Suppressor macrophage (primary cell): ENCODE measurements around the gene RTRAF.

Experiments used
- DNase-seq, 4 experiments: peaks; one replicate each; pipeline ENCODE4 v3.0.0-alpha.2; 2020 to 2022

Gene RTRAF

GRCh38 chr14:52021957-52022600 is 32.7 kb downstream of the RTRAF start:
- DNase-seq: no peak

- no peak for DNase-seq
Observed at GRCh38 chr14:52023518-52023917, 34.2 kb downstream of the RTRAF start.

- no peak for DNase-seq
Observed at GRCh38 chr14:52025310-52025709, 36.0 kb downstream of the RTRAF start.

- DNase-seq: no peak
Observed at GRCh38 chr14:52026017-52026660, 36.8 kb downstream of the RTRAF start.

GRCh38 chr14:52026901-52027300 is 37.6 kb downstream of the RTRAF start:
- DNase-seq: no peak

- peak in 3 of 4 experiments; percentile 7 to 25 (median 19) for DNase-seq
Observed at GRCh38 chr14:52029881-52030280, 40.5 kb downstream of the RTRAF start.

GRCh38 chr14:52031781-52032180 is 42.4 kb downstream of the RTRAF start:
- DNase-seq: no peak

GRCh38 chr14:52032204-52032801 is 43.0 kb downstream of the RTRAF start:
- no peak for DNase-seq

GRCh38 chr14:52033101-52033642 is 43.8 kb downstream of the RTRAF start:
- DNase-seq: no peak

- DNase-seq: no peak
Observed at GRCh38 chr14:52039124-52039815, 49.9 kb downstream of the RTRAF start.

- DNase-seq: no peak
Observed at GRCh38 chr14:52040598-52040997, 51.3 kb downstream of the RTRAF start.

- no peak for DNase-seq
Observed at GRCh38 chr14:52042371-52043289, 53.3 kb downstream of the RTRAF start.

- peak; percentile 30 to 59 (median 37) for DNase-seq
Observed at GRCh38 chr14:52043690-52044089, 54.3 kb downstream of the RTRAF start.

GRCh38 chr14:52044791-52045522 is 55.6 kb downstream of the RTRAF start:
- no peak for DNase-seq

GRCh38 chr14:52046376-52046917 is 57.1 kb downstream of the RTRAF start:
- no peak for DNase-seq

GRCh38 chr14:52048116-52048515 is 58.8 kb downstream of the RTRAF start:
- DNase-seq: no peak

- no peak for DNase-seq
Observed at GRCh38 chr14:52048641-52049204, 59.4 kb downstream of the RTRAF start.

GRCh38 chr14:52049271-52049670 is 59.9 kb downstream of the RTRAF start:
- no peak for DNase-seq

- DNase-seq: no peak
Observed at GRCh38 chr14:52049721-52050588, 60.6 kb downstream of the RTRAF start.

GRCh38 chr14:52051251-52051650 is 61.9 kb downstream of the RTRAF start:
- no peak for DNase-seq
